Effector CD4-positive, alpha-beta T cell (primary cell): Measurements from ENCODE around the gene ELP2.
"Not testable (repeated sequence)": the region's sequence is repeated elsewhere in the genome, so short reads cannot be mapped to it uniquely, and the experiment has no call there.

Source experiments
- DNase-seq: peaks from one replicate; pipeline ENCODE4 v3.0.0-alpha.2; 2020

The ELP2 gene

DNA sequence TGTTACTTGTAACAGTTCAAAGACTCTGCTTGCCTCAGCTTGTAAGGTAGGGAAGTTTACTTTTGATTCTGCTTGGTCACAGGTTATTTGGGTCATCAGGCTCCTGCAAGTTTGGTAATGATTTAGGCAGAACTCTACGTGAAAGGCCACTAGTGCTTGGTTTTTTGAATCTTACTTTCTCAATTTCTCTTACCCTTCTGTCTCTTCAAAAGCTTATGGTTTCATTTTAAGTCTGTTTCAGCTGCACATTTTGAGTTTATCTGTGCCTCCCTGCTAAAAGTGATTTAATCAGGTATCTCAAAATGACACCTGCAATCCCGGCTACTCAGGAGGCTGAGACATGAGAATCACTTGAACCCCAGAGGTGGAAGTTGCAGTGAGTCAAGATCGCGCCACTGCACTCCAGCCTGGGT, 31.3 kb downstream of the ELP2 start:
- DNase-seq, result no peak

DNA sequence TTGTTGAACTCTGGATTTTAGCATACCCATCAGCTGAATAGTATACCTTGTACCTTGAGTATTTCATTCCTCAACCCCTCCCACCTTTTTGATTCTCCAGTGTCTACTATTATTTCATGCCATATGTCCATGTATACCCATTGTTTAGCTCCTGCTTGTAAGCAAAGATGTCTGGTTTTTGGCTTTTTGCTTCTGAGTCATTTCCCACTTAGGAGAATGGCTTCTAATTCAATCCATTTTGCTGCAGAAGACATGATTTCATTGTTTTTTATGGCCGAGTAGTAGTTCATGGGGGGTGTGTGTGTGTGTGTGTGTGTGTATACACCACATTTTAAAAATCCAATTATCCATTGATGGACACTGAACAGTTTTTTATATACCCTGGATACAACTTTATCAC, 33.3 kb downstream of the ELP2 start:
- no peak for DNase-seq

DNA sequence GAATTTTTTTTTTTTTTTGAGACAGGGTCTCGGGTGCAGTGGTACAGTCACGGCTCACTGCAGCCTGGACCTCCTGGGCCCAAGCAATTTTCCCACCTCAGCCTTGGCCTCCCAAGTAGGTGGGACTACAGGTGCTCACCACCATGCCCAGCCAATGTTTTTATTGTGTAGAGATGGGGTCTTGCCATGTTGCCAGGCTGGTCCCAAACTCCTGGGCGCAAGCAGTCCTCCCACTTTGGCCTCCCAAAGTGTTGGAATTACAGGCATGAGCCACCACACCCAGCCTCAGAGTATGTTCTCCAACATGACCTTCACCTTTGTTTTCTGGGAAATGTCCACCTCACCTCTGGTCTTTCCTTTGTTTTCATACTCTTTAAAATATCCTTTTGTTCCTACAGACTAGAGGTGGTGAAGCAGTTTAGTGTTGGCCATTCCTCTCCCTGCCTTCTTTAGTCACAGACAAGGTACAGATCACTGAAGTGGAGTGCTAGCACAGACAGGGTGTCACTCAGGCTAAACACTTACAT, 38.1 kb downstream of the ELP2 start:
- DNase-seq, result no peak

DNA sequence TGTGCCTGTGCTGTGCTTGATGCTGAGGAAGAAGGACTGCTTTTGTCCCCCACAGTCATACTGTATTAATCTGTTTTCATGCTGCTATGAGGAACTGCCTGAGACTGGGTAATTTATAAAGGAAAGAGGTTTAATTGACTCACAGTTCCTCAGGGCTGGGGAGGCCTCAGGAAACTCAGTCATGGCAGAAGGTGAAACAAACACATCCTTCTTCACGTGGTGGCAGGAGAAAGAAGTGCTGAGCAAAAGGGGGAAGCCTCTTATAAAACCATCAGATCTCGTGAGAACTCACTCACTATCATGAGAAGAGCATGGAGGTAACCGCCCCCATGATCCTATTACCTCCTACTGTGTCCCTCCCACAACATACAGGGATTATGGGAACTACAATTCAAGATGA, 38.6 kb downstream of the ELP2 start:
- DNase-seq, result not testable (repeated sequence)

DNA sequence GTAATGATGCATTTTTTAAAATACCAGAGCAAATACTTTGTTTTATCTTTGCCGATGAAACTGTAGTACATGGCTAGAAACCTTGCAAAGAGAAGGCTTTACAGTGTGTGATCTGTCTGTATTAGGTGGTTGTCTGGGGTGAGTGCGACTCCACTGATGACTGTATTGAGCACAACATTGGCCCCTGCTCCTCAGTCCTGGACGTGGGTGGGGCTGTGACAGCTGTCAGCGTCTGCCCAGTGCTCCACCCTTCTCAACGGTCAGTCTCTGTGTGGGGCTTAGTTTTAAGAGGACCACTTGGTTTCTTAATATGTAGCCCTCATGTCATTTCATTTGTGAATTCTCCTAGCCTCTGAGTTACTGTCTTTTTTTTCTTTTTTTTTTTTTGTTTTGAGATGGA, 40.2 kb downstream of the ELP2 start:
- DNase-seq, result no peak

DNA sequence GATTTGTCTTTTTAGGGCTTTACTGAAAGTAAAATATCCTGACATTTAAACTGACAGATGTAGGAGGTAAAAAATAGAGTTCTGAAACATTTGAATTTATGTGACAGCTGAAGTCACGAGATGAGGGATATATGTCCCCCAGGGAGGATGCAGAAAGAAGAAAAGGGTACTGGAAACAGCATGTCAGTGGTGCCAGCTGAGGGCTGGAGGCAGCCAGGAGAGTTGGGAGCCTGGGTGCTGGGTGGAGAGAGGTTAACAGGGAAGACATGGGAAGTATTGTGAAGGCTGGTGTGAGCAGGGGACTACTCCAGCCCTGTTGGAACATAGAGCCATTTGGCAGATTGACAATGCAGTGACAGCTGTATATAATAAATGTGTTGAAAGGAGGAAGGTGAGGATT, 45.8 kb downstream of the ELP2 start:
- no peak for DNase-seq

DNA sequence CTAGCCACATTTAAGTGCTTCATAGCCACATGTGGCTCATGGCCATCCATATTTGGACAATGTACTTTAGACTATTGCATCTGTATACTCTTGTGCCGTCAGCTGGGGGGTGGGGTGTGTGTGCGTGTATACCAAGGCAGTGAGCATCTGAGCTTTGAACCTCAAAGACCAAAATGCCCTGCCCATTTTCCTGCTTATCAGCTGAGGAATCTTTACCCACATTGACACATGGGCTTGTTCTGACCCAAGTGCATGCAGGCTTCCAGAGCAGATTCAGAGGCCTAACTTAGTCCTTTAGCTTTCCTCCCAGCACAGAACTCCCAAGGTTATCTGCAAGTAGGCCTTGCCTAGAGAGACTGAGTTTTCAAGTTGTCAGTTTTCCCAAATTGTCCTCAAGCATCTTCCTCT, 46.5 kb downstream of the ELP2 start:
- DNase-seq, result no peak

DNA sequence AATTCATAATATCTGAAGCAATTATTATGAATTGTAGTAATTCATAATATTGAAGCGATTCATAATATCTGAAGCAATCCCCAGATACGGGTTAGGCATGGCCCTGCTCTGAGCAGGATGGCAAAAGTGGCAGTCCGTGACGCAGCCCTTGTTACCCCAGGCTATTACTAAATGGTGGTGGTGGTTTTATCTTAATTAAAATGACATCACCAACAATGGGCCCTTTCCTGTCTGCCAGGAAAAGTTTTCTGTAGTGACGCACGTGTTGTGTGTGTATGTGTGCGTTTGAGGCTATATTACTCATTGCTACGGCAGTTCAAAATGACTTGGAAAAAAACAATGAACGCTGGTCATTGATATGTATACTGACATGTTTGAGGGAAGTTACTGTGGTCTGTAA, 47.0 kb downstream of the ELP2 start:
- no peak for DNase-seq

DNA sequence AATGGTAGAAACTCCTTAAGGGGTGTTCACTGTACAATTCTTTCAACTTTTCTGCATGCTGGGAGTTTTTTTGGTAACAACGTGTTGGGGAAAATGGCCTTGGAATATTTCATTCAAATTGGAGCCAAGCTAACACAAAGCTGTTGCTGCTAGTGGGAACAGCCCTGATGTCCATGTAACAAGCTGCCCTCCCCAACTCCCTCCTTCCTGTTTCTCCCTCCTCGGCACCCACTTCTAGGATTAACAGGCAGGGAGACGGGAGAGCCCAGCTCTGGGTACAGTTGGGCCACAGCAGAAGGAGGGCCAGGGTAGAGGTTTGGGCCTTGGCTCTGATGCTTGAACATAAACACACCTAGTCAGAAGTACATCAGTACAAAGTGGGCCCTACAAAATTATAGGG, 48.2 kb downstream of the ELP2 start:
- no peak for DNase-seq

DNA sequence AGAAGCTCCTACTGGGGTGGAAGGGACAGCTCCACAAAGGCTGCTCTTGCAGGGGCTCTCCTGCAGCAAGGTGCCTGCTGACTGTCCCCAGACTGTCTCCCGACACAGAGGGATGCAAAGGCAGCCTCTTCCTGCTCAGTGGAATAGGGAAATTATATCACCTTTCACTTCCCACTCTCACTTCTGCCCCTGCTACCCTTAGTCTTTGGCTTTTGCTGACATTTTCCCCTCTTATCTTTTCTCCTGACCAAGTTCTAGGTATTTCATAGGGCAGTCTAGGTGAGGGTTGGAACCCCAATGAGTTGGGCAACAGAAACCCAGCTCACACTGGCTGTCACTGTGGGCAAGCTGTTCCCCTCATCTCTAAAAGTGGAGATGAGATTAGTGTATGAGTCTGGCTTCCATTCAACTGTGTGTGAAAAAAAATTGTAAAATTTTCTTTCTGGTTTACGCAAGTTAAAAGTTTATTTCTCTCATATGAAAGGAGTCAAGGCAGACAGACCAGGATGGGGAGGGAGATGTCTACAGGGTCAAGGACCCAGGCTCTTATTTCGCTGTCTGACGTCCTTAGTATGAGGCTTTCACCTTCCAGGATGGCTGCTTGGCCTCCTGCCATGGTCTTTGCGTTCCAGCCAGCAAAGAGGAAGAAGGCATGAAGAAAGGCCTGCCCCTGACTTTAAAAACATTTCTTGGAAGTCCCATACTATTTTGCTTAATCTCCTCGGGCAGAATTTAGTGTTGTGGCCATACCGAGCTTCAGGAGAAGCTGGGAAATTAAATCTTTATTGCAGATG, 50.1 kb downstream of the ELP2 start:
- no peak for DNase-seq

DNA sequence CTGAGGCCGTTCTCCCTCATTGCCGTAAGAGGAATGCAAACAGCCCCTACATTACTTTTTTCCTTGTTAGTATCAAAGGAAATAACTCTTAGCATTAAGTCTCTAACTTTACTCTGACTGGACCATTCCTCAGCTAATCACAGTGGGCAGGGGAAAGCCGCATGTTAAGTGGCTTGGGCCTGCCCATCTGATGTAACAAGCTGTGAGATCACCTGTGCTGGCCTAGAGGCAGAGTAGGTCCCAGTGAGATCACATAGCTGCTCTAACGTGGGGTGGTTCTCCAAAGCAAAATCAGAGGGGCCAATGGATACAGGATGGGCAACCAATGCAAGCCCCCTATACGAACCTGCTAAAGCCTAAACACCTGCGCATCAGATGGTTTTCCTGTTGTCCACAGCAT, 51.7 kb downstream of the ELP2 start:
- DNase-seq, result no peak

DNA sequence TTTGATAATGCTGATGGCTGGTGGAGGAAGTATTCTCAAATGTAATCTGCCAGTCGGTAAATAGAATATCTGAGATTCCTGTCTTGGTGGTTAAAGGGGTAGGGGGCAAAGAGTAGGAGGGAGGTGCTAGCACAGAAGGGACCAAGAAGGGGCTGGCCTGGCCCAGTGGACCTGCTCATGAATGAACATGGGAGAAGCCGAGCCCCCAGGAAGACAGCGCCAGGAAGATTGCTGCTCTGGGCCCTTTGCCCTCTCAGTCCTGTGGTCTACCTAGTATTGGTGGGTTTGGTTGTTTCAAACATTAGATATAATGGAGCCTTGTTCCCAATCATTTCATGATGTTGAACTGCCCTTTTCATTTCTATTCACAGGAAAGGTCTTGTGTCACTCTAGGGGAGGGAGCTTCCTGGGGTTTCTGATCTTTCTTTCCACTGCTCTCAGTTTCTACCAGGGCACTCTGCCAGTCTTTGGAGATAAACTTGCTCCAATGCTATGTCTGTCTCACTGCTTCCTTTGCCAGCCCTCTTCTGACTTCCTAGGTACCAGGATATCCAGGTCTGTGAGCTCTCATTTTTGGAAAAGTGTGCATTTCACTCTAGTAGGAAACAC, 52.3 kb downstream of the ELP2 start:
- DNase-seq, result no peak

DNA sequence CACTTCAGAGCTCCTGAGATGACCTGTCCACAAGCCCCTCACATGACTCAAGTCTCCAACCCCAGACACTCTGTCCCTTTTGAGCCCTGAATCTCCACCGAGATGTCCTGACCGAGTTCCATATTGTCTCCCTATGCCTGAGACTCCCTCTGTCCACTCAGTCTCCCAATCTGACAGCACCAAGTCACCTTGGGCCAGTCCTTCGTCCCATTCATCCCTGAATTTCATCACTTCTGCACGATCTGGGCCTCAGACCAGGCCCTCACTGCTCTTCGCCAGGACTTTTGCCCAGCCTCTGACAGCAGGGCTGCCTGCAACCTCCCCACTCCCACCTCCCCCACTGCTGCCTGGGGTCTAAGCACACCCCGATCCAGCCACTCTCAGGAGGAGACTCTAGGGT, 53.3 kb downstream of the ELP2 start:
- DNase-seq, result no peak

DNA sequence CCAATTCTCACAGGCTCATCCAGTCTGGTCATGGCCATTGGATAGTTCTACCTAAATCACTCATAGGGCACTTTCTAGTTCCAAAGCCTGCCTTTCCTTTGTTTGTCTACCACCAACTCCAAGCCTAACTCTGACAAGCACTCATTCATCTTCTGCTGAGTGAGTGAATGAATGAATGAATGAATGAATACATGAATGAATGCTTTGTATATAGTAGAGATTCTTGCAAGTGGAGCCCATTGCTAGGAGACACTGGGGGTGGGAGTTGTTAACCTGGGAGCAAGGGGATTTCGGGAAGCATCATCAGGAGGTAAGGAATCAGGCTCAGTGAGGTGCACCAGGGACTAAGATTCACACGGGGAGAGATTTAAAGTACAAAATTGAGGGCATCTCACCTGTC, 54.3 kb downstream of the ELP2 start:
- no peak for DNase-seq

DNA sequence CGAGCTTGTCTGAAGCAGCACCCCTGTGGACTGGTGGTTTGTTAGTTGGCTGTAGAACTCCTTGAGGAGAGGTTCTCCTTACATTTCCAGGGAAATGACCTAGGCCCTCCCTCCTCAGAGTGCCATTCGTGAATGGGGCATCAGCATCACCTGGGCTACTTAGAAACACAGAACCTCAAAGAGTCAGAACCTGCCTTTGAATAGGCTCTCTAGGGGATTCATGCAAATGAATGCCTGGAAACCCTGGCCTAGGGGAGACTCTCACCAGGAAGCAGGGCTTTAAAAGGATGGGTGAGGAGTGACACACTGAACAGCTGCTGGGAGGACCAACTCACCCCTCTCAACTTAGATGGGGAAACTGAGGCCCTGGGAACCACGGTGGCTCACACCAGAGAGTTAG, 55.5 kb downstream of the ELP2 start:
- DNase-seq, result no peak

DNA sequence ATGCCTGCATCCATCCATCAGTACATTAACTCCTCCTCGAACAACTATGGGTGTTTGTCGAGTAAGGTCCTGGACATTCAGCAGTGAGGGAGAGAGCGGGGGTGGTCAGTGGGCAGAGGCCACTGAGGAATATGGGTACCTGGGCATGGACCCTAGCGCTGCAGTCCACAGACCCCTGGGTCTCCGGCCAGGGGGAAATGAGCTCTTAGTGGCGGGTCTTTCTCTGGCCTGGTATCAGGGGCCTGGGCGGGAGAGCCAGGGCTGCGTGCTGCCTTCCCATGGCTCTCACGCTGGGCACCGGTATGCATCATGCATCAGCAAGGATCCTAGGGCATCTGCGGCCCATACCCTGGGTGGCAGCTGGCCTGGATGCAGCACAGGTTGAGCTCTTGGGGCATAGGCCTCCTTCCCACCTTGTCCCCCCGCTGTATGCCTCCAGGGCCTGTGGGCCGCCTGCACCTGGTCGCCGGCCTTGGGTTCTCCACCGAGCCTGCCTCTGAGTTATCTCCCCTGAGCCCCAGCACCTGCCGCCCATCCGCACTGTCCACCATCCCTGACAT, 56.3 kb downstream of the ELP2 start:
- DNase-seq, result no peak

DNA sequence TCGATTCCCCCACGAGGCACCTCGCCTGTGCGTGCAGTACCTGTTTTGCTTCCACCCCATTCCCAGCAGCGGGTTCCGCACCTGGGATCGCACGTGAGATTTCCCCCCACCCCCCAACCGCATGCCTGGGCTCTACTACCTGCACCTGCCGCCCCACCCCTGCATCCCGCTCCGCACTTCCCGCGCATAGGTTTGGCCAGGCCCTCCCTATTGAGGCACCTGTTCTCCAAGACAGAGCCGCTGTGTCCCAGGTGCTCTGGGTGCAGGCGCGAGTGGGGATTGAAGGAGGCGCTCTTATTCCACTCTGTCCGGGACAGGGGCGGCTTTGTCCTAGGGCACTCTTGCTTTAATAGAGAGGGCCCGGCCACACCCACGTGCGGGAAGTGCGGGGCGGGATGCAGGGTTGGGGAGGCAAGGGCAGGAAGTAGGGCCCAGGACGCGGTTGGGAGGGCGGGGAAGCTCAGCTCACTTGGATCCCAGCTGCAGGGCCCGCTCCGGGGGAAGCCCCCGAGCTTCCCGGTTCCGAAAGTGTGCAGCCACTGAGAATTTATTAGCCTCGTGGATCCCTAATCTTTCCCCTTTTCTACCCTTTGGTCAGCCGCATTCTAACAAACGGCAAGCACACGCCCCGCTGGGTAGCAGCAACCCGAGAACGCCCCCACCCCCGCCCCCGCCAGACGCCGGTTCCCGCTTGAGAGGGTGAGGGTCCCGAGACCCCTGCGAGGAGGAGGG, 56.9 kb downstream of the ELP2 start:
- DNase-seq, result no peak

DNA sequence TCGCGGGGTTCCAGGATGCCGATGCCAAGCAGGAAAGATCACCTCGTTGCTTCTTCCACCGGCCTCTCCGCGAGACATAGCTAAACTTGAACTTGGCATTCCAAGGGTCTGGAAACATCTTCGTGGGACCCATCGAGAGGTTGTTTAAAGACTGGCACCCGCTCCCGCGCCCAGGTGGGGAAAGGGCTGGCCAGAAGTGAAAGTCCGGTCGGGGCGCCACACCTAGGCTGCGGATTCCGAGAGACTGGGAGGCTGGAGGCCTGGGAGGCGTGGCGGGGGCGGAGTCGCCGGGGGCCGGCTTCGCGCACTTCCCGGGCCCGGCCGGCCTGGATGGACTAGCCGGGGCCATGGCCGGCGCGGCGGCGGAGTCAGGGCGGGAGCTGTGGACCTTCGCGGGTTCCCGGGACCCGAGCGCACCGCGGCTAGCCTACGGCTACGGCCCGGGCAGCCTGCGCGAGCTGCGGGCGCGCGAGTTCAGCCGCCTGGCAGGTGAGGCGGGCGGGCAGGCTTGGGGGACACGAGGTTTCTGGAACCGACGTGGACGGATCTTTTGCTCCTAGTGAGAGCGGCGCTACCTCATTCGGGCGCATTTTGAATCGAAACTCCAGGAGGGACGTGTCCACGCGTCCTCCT, 57.6 kb downstream of the ELP2 start, which contains the start of gene MOCOS:
Gene MOCOS, plus strand, starts transcription at position 305 of the 633 bp plus-strand sequence. Its CDS starts 43 bp downstream, at position 348.
- peak; percentile 15 for DNase-seq

DNA sequence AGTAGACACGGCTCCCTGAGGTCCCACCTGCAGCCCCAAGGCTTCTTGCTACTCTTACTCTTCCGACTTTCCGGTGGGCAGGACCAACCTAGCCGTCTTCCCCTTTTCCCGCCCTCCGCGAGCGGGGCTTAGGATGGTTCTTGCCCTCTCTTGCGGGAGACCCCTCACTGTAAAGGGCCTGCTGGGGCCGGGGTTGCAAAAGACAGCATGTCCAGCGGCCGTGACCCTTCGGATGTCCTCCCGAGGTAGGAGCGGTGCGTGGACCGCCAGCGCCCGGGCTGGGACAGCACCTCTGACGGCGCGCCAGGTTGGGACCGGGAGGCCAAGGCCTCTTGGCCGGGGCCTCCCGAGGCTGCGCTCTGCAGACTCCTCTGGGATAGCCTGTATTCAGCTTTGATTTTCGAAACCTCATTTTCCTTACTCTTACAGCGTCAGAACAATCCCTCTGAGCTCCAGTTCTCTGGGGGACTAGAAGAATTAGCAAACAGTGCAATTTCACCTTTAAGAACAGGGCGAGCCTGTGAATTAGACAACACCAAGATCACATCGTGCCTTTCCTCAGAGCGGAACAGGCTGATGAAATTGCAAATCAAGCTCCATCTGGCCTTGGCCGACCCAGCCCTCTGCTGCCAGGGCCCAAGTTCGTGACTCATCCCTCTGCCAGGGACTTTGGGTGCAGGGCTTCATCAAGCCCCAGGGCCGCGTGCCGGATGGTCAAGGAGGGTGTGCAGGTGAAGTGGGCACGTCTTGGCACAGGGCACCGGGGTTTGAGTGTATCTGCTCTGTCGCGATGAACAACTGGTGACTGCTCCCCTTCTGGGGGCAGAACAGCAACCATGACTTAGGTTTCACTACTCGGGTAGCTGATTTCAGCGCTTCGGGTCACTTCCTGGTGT, 58.4 kb downstream of the ELP2 start:
- DNase-seq, result no peak

DNA sequence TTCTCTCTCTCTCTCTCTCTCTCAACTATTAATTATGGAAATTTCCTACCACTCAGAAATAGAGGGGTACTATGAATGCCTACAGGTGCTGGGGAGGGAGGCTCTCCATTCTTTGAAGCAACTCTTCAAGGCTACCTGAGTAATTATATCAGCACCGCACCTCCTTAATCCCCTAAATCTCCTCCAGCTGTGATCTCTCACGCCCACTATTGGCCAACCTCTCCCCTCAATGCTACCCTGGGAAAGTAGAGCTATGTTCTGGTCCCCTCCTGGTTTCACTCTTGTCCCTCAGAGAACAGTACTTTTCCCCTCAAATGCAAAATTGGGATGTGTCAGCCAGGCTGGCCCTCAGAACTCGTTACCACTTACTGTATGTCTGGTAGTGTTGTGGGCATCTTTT, 59.2 kb downstream of the ELP2 start:
- DNase-seq, result no peak

DNA sequence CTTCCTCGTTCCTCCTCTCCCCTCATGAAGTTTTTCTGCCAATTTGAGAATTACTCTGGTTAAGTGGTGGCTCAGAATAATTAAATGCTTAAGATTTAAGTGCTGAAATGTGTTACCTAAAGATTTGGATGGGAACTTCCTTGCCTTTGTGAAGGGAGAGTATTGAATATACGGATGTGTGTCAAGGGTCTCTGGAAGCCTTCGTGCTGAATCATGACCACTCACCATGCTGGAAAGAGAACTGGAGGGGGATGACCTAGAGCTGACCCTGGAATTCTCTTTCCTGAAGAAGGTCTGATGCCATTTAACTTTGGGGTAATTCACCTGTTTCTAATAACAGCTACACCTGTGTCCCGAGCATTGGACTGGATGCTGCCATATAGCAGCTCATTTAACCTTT, 59.8 kb downstream of the ELP2 start:
- DNase-seq, result no peak

DNA sequence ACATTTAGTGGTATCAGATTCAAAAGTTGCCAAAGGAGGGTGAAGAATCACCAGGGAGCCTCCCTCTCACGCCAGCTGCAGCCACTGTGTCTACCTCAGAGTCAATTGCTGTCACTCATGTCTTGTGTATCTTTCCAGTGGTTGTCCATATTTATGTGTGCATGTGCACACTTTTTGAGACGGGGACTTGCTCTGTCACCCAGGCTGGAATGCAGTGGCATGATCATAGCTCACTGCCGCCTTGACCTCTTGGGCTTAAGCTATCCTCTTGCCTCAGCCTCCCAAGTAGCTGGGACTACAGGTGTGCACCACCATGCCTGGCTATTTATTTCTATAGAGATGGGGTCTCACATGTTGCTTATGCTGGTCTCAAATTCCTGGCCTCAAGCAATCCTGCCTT, 61.6 kb downstream of the ELP2 start:
- DNase-seq, result no peak
